Frontal cortex (tissue), 4 donors: ENCODE results near the gene CHPF. TPM values are rescaled to one million over a fixed set of nuclear protein-coding genes. Genes with fewer than 3 reads are reported as not detected.

Experiments
- DNase-seq, 2 donors: peaks; one replicate each; pipeline ENCODE4 v3.0.0; 2012; ENCODE audit warnings: low spot score in 2 of 2
- FAIRE-seq: peaks from 2 replicates; lab custom pipeline; 2012; peaks lifted over from hg19 to GRCh38; lab: Jason Lieb, UNC
- total RNA-seq: library from RNA; depleted of rRNA; stranded (reverse); fragments of >200 nt; gene quantifications from one replicate; pipeline ENCODE4 v1.2.3, GENCODE V29; 2014
- donor health status: control.
- donor health status: control.
- donor health status: control.

The CHPF gene
- total RNA-seq, 1 donor from 2014 or later, result 24.1 TPM

GRCh38 chr2:219519526-219519916 is 24.1 kb downstream of the CHPF start:
- FAIRE-seq (no peak), DNase-seq (no peak)

GRCh38 chr2:219517954-219518778 is 25.4 kb downstream of the CHPF start:
- FAIRE-seq, result no peak
- no peak for DNase-seq

GRCh38 chr2:219516888-219517287 is 26.7 kb downstream of the CHPF start:
- DNase-seq (no peak), FAIRE-seq (no peak)

GRCh38 chr2:219515874-219516629 is 27.6 kb downstream of the CHPF start:
- FAIRE-seq (no peak), DNase-seq (no peak)

GRCh38 chr2:219514836-219515235 is 28.8 kb downstream of the CHPF start:
- FAIRE-seq (no peak), DNase-seq (no peak)

GRCh38 chr2:219514196-219514761 is 29.3 kb downstream of the CHPF start, which contains the start of gene ASIC4:
TSS of gene ASIC4 (plus strand) at chr2:219514482. CDS start at chr2:219514725, 243 bp downstream.
- DNase-seq, result peak in 1 of 2 donors; percentile 60
- FAIRE-seq, result no peak

GRCh38 chr2:219513787-219514186 is 29.8 kb downstream of the CHPF start:
- FAIRE-seq, result no peak
- DNase-seq, result no peak

GRCh38 chr2:219512524-219513216 is 30.9 kb downstream of the CHPF start:
- DNase-seq (no peak), FAIRE-seq (no peak)

GRCh38 chr2:219511547-219512325 is 31.9 kb downstream of the CHPF start:
- DNase-seq (no peak), FAIRE-seq (no peak)

- FAIRE-seq, result no peak
- no peak for DNase-seq
Measured at GRCh38 chr2:219510512-219511135, 33.0 kb downstream of the CHPF start.

- DNase-seq (peak; percentile 66 to 71), FAIRE-seq (no peak)
Measured at GRCh38 chr2:219509780-219510511, 33.7 kb downstream of the CHPF start.

GRCh38 chr2:219508971-219509779 is 34.4 kb downstream of the CHPF start:
- FAIRE-seq (no peak), DNase-seq (no peak)

- FAIRE-seq (no peak), DNase-seq (no peak)
Measured at GRCh38 chr2:219508444-219508734, 35.2 kb downstream of the CHPF start.

GRCh38 chr2:219507581-219508443 is 35.8 kb downstream of the CHPF start:
- DNase-seq (no peak), FAIRE-seq (no peak)

GRCh38 chr2:219506802-219507526 is 36.6 kb downstream of the CHPF start:
- no peak for DNase-seq
- no peak for FAIRE-seq

GRCh38 chr2:219506153-219506801 is 37.3 kb downstream of the CHPF start:
- FAIRE-seq (no peak), DNase-seq (no peak)
